ENCODE measurements around the gene CCNL2. TPM values are rescaled to one million over a fixed set of nuclear protein-coding genes. Genes with fewer than 3 reads are reported as not detected.

CCNL2 gene
- total and polyA plus RNA-seq, 2 of the 13 experiments (the other 11 are each of a cell fraction or from before 2014, with no cell fraction given): 105 to 340 TPM

DNA sequence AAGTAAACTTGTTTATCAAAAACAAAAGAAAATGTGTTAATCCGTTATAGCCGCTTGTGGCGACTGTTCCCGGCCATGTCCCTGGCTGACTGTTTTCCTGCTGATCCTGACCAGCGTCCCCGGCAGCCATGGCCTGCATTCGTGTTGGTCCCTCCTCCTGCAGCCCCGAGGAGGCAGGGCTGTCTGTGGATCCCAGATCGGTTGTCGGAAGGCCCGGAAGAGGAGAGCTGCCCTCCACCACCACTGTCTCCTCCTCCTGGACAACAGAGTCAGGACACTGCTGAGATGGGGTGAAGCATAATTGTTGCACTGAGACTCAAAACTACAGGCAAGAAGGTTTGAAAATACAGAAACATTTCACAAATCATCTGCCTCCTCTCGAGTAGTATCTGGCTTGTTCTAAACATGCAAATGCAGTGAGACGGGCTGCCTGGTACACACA is 37.1 kb downstream of the CCNL2 start (continued):
- TF ChIP-seq, protein P1, sequence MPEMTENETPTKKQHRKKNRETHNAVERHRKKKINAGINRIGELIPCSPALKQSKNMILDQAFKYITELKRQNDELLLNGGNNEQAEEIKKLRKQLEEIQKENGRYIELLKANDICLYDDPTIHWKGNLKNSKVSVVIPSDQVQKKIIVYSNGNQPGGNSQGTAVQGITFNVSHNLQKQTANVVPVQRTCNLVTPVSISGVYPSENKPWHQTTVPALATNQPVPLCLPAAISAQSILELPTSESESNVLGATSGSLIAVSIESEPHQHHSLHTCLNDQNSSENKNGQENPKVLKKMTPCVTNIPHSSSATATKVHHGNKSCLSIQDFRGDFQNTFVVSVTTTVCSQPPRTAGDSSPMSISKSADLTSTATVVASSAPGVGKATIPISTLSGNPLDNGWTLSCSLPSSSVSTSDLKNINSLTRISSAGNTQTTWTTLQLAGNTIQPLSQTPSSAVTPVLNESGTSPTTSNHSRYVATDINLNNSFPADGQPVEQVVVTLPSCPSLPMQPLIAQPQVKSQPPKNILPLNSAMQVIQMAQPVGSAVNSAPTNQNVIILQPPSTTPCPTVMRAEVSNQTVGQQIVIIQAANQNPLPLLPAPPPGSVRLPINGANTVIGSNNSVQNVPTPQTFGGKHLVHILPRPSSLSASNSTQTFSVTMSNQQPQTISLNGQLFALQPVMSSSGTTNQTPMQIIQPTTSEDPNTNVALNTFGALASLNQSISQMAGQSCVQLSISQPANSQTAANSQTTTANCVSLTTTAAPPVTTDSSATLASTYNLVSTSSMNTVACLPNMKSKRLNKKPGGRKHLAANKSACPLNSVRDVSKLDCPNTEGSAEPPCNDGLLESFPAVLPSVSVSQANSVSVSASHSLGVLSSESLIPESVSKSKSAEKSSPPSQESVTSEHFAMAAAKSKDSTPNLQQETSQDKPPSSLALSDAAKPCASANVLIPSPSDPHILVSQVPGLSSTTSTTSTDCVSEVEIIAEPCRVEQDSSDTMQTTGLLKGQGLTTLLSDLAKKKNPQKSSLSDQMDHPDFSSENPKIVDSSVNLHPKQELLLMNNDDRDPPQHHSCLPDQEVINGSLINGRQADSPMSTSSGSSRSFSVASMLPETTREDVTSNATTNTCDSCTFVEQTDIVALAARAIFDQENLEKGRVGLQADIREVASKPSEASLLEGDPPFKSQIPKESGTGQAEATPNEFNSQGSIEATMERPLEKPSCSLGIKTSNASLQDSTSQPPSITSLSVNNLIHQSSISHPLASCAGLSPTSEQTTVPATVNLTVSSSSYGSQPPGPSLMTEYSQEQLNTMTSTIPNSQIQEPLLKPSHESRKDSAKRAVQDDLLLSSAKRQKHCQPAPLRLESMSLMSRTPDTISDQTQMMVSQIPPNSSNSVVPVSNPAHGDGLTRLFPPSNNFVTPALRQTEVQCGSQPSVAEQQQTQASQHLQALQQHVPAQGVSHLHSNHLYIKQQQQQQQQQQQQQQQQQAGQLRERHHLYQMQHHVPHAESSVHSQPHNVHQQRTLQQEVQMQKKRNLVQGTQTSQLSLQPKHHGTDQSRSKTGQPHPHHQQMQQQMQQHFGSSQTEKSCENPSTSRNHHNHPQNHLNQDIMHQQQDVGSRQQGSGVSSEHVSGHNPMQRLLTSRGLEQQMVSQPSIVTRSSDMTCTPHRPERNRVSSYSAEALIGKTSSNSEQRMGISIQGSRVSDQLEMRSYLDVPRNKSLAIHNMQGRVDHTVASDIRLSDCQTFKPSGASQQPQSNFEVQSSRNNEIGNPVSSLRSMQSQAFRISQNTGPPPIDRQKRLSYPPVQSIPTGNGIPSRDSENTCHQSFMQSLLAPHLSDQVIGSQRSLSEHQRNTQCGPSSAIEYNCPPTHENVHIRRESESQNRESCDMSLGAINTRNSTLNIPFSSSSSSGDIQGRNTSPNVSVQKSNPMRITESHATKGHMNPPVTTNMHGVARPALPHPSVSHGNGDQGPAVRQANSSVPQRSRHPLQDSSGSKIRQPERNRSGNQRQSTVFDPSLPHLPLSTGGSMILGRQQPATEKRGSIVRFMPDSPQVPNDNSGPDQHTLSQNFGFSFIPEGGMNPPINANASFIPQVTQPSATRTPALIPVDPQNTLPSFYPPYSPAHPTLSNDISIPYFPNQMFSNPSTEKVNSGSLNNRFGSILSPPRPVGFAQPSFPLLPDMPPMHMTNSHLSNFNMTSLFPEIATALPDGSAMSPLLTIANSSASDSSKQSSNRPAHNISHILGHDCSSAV (CRISPR knock-in tag; IDR thresholded peaks at IDR 0.05; ENCODE audit: borderline replicate concordance): no peak
- TF ChIP-seq ZFP36 (IDR thresholded peaks at IDR 0.05; ENCODE audit: borderline replicate concordance, low read depth, low read length, partially characterized antibody): no peak
- TF ChIP-seq SETDB1 (CRISPR knock-in tag; IDR thresholded peaks at IDR 0.05; ENCODE audit: borderline replicate concordance): no peak
- TF ChIP-seq, protein P2, sequence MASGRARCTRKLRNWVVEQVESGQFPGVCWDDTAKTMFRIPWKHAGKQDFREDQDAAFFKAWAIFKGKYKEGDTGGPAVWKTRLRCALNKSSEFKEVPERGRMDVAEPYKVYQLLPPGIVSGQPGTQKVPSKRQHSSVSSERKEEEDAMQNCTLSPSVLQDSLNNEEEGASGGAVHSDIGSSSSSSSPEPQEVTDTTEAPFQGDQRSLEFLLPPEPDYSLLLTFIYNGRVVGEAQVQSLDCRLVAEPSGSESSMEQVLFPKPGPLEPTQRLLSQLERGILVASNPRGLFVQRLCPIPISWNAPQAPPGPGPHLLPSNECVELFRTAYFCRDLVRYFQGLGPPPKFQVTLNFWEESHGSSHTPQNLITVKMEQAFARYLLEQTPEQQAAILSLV (CRISPR knock-in tag; IDR thresholded peaks at IDR 0.05; ENCODE audit: borderline replicate concordance): 0 out of 2 replicates have a peak, but pooled peaks have one; percentile 37
- TF ChIP-seq ZNF430 (CRISPR knock-in tag; IDR thresholded peaks at IDR 0.05): no peak
- TF ChIP-seq, protein P3, sequence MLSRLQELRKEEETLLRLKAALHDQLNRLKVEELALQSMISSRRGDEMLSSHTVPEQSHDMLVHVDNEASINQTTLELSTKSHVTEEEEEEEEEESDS (CRISPR knock-in tag; IDR thresholded peaks at IDR 0.05; ENCODE audit: borderline replicate concordance): no peak
- TF ChIP-seq, protein P4, sequence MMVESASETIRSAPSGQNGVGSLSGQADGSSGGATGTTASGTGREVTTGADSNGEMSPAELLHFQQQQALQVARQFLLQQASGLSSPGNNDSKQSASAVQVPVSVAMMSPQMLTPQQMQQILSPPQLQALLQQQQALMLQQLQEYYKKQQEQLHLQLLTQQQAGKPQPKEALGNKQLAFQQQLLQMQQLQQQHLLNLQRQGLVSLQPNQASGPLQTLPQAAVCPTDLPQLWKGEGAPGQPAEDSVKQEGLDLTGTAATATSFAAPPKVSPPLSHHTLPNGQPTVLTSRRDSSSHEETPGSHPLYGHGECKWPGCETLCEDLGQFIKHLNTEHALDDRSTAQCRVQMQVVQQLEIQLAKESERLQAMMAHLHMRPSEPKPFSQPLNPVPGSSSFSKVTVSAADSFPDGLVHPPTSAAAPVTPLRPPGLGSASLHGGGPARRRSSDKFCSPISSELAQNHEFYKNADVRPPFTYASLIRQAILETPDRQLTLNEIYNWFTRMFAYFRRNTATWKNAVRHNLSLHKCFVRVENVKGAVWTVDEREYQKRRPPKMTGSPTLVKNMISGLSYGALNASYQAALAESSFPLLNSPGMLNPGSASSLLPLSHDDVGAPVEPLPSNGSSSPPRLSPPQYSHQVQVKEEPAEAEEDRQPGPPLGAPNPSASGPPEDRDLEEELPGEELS (CRISPR knock-in tag; IDR thresholded peaks at IDR 0.05): no peak
- TF ChIP-seq, protein P5, sequence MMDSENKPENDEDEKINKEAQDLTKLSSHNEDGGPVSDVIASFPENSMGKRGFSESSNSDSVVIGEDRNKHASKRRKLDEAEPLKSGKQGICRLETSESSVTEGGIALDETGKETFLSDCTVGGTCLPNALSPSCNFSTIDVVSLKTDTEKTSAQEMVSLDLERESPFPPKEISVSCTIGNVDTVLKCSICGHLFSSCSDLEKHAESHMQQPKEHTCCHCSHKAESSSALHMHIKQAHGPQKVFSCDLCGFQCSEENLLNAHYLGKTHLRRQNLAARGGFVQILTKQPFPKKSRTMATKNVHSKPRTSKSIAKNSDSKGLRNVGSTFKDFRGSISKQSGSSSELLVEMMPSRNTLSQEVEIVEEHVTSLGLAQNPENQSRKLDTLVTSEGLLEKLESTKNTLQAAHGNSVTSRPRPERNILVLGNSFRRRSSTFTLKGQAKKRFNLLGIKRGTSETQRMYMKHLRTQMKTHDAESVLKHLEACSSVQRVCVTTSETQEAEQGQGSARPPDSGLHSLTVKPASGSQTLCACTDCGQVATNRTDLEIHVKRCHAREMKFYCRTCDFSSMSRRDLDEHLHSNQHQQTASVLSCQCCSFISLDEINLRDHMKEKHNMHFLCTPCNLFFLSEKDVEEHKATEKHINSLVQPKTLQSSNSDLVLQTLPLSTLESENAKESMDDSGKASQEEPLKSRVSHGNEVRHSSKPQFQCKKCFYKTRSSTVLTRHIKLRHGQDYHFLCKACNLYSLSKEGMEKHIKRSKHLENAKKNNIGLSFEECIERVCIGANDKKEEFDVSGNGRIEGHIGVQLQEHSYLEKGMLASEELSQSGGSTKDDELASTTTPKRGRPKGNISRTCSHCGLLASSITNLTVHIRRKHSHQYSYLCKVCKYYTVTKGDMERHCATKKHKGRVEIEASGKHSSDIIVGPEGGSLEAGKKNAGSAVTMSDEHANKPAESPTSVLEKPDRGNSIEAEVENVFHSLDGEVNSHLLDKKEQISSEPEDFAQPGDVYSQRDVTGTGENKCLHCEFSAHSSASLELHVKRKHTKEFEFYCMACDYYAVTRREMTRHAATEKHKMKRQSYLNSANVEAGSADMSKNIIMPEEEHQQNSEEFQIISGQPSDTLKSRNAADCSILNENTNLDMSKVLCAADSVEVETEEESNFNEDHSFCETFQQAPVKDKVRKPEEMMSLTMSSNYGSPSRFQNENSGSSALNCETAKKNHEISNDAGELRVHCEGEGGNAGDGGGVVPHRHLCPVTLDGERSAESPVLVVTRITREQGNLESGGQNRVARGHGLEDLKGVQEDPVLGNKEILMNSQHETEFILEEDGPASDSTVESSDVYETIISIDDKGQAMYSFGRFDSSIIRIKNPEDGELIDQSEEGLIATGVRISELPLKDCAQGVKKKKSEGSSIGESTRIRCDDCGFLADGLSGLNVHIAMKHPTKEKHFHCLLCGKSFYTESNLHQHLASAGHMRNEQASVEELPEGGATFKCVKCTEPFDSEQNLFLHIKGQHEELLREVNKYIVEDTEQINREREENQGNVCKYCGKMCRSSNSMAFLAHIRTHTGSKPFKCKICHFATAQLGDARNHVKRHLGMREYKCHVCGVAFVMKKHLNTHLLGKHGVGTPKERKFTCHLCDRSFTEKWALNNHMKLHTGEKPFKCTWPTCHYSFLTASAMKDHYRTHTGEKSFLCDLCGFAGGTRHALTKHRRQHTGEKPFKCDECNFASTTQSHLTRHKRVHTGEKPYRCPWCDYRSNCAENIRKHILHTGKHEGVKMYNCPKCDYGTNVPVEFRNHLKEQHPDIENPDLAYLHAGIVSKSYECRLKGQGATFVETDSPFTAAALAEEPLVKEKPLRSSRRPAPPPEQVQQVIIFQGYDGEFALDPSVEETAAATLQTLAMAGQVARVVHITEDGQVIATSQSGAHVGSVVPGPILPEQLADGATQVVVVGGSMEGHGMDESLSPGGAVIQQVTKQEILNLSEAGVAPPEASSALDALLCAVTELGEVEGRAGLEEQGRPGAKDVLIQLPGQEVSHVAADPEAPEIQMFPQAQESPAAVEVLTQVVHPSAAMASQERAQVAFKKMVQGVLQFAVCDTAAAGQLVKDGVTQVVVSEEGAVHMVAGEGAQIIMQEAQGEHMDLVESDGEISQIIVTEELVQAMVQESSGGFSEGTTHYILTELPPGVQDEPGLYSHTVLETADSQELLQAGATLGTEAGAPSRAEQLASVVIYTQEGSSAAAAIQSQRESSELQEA (CRISPR knock-in tag; IDR thresholded peaks at IDR 0.05; ENCODE audit: not compliant biosample characterization): no peak
